Neural progenitor cell (in vitro differentiated cells): Measurements from ENCODE around the gene MIOX. TPM values are rescaled to one million over a fixed set of nuclear protein-coding genes. Genes with fewer than 3 reads are reported as not detected.

Experiments
- DNase-seq: peaks from one replicate; pipeline ENCODE4 v3.0.0-alpha.2; 2016; ENCODE audit warnings: low spot score
- H2AFZ ChIP-seq: fragments of 200-600 bp; sonication (generic); replicated peaks from 2 replicates; pipeline ENCODE4 v1.6.1; 2016; ENCODE audit warnings: antibody characterized with exemption
- H3F3A ChIP-seq: fragments of 200-600 bp; sonication (generic); 2 replicates; pipeline ENCODE4 v1.6.1; 2016; ENCODE audit warnings: antibody characterized with exemption, low read depth
- H3K27ac ChIP-seq: fragments of 200-600 bp; sonication (generic); 2 replicates; pipeline ENCODE4 v1.5.1; 2016; ENCODE audit warnings: mild to moderate bottlenecking
- H3K27me3 ChIP-seq: fragments of 200-600 bp; sonication (generic); 2 replicates; pipeline ENCODE4 v1.6.1; 2016; ENCODE audit warnings: mild to moderate bottlenecking, moderate library complexity
- H3K36me3 ChIP-seq: fragments of 200-600 bp; sonication (generic); 2 replicates; pipeline ENCODE4 v1.5.1; 2016
- H3K4me1 ChIP-seq: fragments of 200-600 bp; sonication (generic); 2 replicates; pipeline ENCODE4 v1.6.1; 2016; ENCODE audit warnings: mixed run types
- H3K4me2 ChIP-seq: fragments of 200-600 bp; sonication (generic); 2 replicates; pipeline ENCODE4 v1.6.1; 2016
- H3K4me3 ChIP-seq: fragments of 200-600 bp; sonication (generic); 2 replicates; pipeline ENCODE4 v1.5.1; 2016
- H3K79me2 ChIP-seq: fragments of 200-600 bp; sonication (generic); 2 replicates; pipeline ENCODE4 v1.6.1; 2016; ENCODE audit warnings: low read depth
- H3K9ac ChIP-seq: fragments of 200-600 bp; sonication (generic); 2 replicates; pipeline ENCODE4 v1.6.1; 2016
- H3K9me3 ChIP-seq: fragments of 200-600 bp; sonication (generic); 2 replicates; pipeline ENCODE4 v1.5.1; 2016; ENCODE audit warnings: low read depth
- H4K20me1 ChIP-seq: fragments of 200-600 bp; sonication (generic); 2 replicates; pipeline ENCODE4 v1.6.1; 2016; ENCODE audit warnings: low read depth
- H3K27ac Mint-ChIP-seq: 3 replicates; pipeline ENCODE4 v1.8.0; 2021; ENCODE audit warnings: mixed read lengths
- H3K27me3 Mint-ChIP-seq: 2 replicates; pipeline ENCODE4 v1.8.0; 2022; ENCODE audit warnings: low read depth, mild to moderate bottlenecking, inconsistent platforms, moderate library complexity, mixed read lengths; ENCODE audit not compliant: insufficient read depth
- H3K36me3 Mint-ChIP-seq: 3 replicates; pipeline ENCODE4 v1.8.0; 2021; ENCODE audit warnings: mixed read lengths
- H3K4me1 Mint-ChIP-seq: 3 replicates; pipeline ENCODE4 v1.8.0; 2021; ENCODE audit warnings: mixed read lengths
- H3K4me3 Mint-ChIP-seq: 3 replicates; pipeline ENCODE4 v1.8.0; 2021; ENCODE audit warnings: mild to moderate bottlenecking, moderate library complexity, mixed read lengths
- H3K9me3 Mint-ChIP-seq: 3 replicates; pipeline ENCODE4 v1.8.0; 2020; ENCODE audit warnings: mixed read lengths
- EZH2 ChIP-seq: fragments of 200-600 bp; sonication (generic); IDR thresholded peaks from 2 replicates; pipeline ENCODE4 v1.6.1; 2017; ENCODE audit warnings: antibody characterized with exemption, mild to moderate bottlenecking, moderate library complexity
- EZH2phosphoT487 ChIP-seq: fragments of 200-600 bp; sonication (generic); IDR thresholded peaks from 2 replicates; pipeline ENCODE4 v1.6.1; 2017; ENCODE audit warnings: antibody characterized with exemption
- total RNA-seq: library from RNA; depleted of rRNA; stranded (reverse); fragments of >200 nt; gene quantifications from 2 replicates; pipeline ENCODE4 v1.2.3, GENCODE V29; 2015; ENCODE audit warnings: low replicate concordance
- TF ChIP-seq, protein P1 (sequence below): fragments of 200-600 bp; sonication (generic); IDR thresholded peaks from 2 replicates; pipeline ENCODE4 v1.5.1; 2017; ENCODE audit warnings: antibody characterized with exemption, mild to moderate bottlenecking

The MIOX gene
- total RNA-seq, 1 donor from 2014 or later, result not detected

DNA sequence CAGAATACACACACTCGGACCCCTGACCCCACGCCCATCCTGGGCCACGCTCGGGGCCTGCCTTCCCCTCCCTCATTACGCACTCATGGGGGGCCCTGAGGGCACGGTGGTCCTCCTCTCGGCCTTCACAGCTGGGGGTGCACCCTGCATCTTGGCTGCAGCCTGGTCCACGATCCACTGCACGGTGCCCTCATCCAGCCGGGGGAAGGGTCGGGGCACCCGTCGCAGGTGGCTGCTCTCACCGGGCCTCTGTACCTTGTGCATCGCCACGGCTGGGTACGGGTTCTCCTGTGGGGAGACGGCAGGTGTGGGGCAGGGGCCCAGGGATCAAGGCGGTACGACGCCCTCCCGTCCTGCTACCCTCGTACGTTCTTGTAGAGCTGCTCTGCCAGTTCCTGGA is 22.2 kb upstream of the MIOX start:
- Histone ChIP-seq H3K9ac (no peak overlapping the region), H3K9me3 (no peaks in the 10 kb centered on the region), H3K27ac (no peak overlapping the region), H3K27me3 (no peaks in the 10 kb centered on the region), H3K79me2 (peaks cover 13% of the 10 kb centered on the region), H4K20me1 (peaks cover 26% of the 10 kb centered on the region), H3K4me3 (no peak overlapping the region), H2AFZ (no peak overlapping the region), H3K4me2 (no peak overlapping the region), H3F3A (no peaks in the 10 kb centered on the region), H3K4me1 (no peaks in the 10 kb centered on the region), H3K36me3 (no peaks in the 10 kb centered on the region)
- TF ChIP-seq, protein P1, sequence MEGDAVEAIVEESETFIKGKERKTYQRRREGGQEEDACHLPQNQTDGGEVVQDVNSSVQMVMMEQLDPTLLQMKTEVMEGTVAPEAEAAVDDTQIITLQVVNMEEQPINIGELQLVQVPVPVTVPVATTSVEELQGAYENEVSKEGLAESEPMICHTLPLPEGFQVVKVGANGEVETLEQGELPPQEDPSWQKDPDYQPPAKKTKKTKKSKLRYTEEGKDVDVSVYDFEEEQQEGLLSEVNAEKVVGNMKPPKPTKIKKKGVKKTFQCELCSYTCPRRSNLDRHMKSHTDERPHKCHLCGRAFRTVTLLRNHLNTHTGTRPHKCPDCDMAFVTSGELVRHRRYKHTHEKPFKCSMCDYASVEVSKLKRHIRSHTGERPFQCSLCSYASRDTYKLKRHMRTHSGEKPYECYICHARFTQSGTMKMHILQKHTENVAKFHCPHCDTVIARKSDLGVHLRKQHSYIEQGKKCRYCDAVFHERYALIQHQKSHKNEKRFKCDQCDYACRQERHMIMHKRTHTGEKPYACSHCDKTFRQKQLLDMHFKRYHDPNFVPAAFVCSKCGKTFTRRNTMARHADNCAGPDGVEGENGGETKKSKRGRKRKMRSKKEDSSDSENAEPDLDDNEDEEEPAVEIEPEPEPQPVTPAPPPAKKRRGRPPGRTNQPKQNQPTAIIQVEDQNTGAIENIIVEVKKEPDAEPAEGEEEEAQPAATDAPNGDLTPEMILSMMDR, result no peak
- TF ChIP-seq EZH2phosphoT487 (no peak), EZH2 (no peak)
- Mint-ChIP-seq H3K27me3 (peaks cover 3% of the 10 kb centered on the region), H3K4me3 (no peak overlapping the region), H3K4me1 (no peaks in the 10 kb centered on the region), H3K36me3 (peaks cover 10% of the 10 kb centered on the region), H3K27ac (no peak overlapping the region), H3K9me3 (no peaks in the 10 kb centered on the region)
- DNase-seq, result no peak

DNA sequence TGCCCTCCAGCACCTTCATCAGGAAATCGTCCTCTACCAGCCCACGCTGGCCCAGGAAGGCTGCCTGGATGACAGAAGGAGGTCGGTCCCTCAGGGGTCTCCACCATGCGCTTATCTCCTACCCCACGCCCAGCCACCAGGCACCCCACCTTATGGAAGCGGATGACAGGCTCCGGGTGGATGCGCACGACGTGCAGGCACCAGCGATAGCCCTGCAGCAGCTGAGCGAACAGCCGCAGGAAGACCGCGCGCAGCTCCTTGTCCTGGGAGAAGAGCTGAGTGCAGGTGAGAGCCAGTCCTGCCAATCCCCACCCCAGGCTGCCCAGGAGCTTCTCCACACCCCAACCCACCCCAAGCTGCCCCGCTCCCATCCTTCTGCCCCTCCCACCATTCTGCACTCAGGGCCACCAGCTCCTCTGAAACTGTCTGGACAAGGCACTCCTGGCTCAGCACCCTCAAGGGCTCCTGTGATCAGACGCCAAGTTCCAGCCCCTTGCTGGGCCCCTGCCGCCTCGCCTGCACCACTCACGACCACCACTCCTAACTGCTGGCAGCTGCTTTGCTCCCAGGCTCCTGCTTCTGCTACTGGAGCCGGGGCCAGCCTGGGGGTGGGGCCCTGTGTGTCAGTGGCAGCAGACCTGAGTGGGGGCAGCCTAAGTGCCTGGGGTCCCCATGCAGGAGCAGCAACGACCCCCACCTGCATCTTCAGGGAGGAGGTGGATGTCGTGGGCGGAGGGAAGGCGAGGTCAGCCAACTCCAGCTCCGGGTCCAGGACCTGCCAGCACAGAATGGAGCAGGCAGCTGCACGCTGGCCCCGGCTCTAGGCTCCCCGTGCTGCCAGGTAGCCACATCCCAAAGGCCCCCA is 21.4 kb upstream of the MIOX start:
- no peak overlapping the region for H3K27ac ChIP-seq
- peaks cover 34% of the 10 kb centered on the region for H4K20me1 ChIP-seq
- Mint-ChIP-seq H3K9me3 (no peaks in the 10 kb centered on the region), H3K27me3 (peaks cover 3% of the 10 kb centered on the region), H3K27ac (no peak overlapping the region), H3K36me3 (peaks cover 10% of the 10 kb centered on the region), H3K4me1 (no peaks in the 10 kb centered on the region), H3K4me3 (no peak overlapping the region)
- TF ChIP-seq, protein P1, result no peak
- no peak for TF ChIP-seq EZH2phosphoT487
- TF ChIP-seq EZH2, result no peak
- no peaks in the 10 kb centered on the region for H3K36me3 ChIP-seq
- H3K27me3 ChIP-seq, result no peaks in the 10 kb centered on the region
- no peaks in the 10 kb centered on the region for H3K9me3 ChIP-seq
- H3K9ac ChIP-seq, result no peak overlapping the region
- H2AFZ ChIP-seq, result no peak overlapping the region
- H3K79me2 ChIP-seq, result peaks cover 21% of the 10 kb centered on the region
- H3K4me3 ChIP-seq, result no peak overlapping the region
- H3F3A ChIP-seq, result no peaks in the 10 kb centered on the region
- H3K4me1 ChIP-seq, result peaks cover 3% of the 10 kb centered on the region
- no peak overlapping the region for H3K4me2 ChIP-seq
- no peak for DNase-seq

DNA sequence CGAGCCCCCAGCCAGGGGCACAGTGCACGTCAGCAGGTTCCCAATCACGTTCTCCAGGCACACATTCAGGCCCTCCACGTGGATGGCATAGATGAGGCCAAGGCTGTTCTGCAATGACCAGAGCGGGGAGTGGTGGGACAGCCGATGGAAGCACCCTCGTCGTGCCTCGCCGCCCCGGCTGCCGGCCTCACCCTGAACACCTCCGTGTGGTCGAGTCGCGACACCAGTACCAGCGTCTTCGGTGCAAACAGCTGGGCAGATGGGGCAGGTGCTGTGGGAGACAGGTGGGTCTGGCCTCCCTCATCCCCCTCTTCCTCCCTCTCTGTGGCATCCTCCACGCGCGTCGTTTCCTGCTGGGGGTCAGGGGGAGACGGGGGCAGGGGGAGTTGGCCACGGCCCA is 19.3 kb upstream of the MIOX start:
- no peaks in the 10 kb centered on the region for H3K36me3 ChIP-seq
- no peaks in the 10 kb centered on the region for H3K9me3 Mint-ChIP-seq

More for the DNA sequence above, 19.3 kb upstream of the MIOX start:
- Histone ChIP-seq H3K79me2 (peaks cover 42% of the 10 kb centered on the region), H3K9me3 (no peaks in the 10 kb centered on the region), H3K4me1 (peaks cover 3% of the 10 kb centered on the region), H3K27ac (no peak overlapping the region), H3K27me3 (no peaks in the 10 kb centered on the region), H3K4me3 (no peak overlapping the region), H3F3A (no peaks in the 10 kb centered on the region), H4K20me1 (peaks cover 55% of the 10 kb centered on the region), H3K4me2 (no peak overlapping the region), H3K9ac (no peak overlapping the region), H2AFZ (no peak overlapping the region)
- Mint-ChIP-seq H3K36me3 (peaks cover 10% of the 10 kb centered on the region), H3K27ac (no peak overlapping the region), H3K4me3 (no peak overlapping the region), H3K27me3 (peaks cover 3% of the 10 kb centered on the region), H3K4me1 (peaks cover 2% of the 10 kb centered on the region)
- DNase-seq, result no peak
- TF ChIP-seq, protein P1, result no peak
- no peak for TF ChIP-seq EZH2phosphoT487
- TF ChIP-seq EZH2, result no peak
